Measurements from ENCODE around the gene GLO1.
"Not testable (repeated sequence)": the region's sequence is repeated elsewhere in the genome, so short reads cannot be mapped to it uniquely, and the experiment has no call there.

Gene GLO1

DNA sequence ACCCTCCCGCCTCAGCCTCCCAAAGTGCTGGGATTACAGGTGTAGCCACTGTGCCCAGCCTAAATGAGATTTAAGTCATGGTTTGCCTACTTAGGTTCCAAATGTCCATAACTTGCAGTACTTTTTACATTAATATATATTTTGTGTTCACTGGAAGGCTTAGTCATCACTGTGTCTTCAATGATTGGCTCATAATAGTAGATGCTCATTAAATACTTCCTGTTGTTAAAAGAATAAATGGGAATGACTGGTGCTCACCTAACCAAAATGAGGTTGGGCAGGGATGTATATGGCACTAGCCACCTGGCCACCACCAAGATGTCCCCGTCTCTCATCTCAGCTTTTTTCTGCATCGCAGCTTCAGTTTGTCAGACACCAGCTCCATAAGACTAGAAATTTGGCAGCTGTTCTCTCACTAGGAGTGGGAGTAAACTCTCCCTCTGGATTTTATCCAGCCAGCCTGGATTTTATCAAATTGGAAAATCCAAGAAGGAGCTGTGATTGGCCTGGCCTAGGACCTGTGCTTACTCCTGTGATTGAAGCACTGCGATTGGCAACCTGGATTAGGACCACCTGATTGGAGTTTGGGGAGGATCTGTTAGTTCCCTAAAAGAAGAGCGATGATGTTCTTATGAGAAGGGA lies 1.1 kb upstream of the GLO1 start:
- DNase-seq, result no peak

DNA sequence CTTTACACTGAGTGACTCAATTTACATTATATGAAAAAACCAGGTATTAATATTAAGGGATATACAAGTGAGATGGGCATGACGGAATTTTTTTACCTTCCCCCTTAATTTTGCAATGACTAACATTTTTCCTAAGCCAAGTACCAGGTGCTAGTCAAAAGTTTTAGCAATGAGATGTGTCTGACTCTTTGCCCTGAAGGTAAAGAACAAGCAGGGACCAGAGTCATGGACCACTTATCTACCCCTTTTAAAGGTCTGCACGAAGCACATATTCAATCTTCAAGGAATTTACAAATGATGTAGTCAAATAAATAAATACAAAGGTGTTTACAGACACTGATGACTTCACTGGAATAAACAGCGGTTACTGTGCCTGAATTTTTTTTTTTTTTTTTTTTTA lies 1.4 kb downstream of the GLO1 start:
- no peak for DNase-seq

DNA sequence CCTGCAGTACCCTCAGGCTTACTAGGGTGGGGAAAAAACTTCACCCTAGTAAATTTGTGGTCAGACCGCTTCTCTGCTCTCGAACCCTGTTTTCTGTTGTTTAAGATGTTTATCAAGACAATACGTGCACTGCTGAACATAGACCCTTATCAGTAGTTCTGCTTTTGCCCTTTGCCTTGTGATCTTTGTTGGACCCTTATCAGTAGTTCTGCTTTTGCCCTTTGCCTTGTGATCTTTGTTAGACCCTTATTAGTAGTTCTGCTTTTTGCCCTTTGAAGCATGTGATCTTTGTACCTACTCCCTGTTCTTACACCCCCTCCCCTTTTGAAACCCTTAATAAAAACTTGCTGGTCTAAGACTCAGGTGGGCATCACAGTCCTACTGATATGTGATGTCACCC lies 3.2 kb downstream of the GLO1 start:
- not testable (repeated sequence) for DNase-seq

DNA sequence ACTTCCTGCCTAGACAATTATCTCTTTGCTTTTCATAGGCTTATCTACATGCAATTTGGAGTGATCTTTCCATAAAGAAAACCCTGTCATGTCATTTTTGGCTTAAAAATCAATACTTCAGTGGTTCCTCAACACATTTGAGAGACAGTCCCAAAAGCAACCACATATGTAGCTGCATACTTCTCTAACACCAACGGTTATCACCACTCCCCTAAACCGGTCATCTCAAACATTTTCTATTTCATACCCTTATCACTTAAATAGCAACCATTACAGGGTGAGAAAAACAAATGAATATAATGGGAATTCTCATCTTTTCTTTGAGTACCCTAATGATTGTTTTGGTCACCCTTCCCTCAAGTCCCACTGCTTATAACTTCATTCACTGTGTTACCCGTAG lies 5.1 kb downstream of the GLO1 start:
- DNase-seq, result no peak

DNA sequence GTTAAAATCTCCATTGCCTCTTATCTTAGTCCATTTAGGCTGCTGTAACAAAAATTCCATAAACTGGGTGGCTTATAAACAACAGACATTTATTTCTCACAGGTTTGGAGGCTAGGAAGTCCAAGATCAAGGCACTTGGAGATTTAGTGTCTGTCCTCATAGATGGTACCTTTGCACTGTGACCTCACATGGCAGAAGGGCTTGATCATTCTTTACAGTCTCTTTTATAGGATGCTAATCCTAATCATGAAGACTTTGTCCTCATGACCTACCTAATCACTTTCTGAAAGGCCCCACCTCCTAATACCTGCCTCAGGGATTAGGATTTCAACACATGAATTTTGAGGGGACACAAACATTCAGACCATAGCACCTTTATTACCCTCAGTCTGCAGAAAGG lies 6.6 kb downstream of the GLO1 start:
- DNase-seq, result no peak

DNA sequence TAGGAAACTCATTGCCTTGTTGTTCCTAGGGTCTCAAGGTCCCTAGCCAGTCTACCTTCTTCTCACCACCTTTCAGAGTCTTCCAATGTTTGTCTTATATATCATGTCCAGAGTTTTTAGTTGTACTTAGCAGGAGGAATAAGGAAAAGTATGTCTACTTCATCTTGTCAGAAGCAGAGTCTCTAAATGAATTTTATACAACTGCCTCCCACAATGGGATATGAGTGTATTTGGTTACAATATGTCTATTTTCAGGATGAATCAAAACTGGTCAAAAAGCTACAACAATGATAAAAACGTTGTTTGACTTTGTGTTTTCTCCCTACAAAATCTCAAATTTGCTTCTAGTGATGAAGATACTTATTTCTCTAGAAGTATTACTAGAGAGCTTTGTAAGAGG lies 7.0 kb downstream of the GLO1 start:
- no peak for DNase-seq

DNA sequence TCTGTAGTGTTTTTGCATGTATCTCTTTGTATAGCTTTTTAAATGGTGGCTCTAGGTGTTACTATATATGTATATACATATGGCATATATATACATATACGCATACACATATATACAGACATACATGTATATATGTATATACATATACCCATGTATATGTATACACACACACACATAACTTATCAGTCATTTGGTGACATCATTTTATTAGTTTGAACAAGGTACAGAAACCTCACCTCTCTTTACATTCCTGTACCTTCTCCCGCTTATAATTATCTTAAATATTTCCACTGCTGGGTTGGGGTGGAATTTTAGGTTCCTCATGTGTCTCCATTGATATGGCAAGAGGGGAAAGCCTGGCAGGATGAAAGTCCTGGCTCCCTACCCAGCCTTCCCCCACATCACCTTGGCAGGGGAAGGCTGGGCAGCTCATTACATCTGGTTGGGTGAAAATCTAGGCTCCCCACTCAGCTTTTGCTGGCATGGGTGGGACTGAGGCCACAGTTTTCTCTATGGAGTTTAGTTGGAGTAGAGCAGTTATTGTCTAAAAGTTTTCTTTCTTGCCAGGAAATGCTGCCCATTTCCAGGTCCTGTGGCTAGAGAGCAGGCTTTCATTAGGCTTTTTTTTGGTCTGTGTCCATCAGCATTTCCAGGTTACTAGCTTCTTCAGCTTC lies 7.6 kb downstream of the GLO1 start:
- no peak for DNase-seq

DNA sequence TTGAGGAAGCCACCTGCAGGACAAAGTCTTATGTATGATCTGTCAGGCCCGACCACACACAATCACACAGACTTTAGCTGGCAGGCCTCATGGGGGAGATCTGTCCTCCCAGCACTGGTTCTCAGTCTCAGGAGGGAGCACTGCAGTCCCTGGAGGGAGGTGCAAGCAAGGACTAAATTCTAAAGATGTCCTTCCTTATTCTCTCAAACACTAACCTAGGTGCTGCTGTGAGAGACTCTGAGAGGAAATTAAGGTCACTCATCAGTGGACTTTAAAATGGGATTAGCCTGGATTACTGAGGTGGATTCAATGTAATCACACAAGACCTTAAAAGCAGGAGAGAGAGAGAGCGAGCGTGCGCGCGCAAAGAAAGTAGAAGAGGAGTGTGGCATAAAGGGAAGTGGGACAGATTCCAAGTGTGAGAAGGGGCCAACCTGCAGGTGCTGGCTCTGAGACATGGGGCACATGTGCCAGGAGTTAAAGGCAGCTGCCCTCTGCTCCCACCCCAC lies 14.3 kb downstream of the GLO1 start:
- DNase-seq, result no peak

DNA sequence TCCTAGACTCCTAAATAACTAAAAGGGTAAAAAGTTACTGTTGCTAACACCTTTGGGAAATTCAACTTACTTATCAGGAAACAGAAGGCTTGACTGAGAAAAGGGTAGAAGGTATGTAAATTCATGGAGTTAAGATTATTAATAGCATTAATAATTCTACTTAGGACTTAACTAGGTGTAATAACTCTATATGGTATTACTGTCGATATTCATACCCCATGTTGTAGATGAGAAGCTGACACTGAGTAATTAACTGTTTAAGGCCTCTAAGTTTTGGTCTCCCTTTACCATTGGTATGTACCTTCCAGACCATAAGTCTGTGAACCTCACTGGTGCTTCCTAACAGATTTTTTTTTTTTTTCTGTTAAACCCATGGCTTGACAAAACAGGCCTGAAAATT lies 15.4 kb downstream of the GLO1 start:
- no peak for DNase-seq

DNA sequence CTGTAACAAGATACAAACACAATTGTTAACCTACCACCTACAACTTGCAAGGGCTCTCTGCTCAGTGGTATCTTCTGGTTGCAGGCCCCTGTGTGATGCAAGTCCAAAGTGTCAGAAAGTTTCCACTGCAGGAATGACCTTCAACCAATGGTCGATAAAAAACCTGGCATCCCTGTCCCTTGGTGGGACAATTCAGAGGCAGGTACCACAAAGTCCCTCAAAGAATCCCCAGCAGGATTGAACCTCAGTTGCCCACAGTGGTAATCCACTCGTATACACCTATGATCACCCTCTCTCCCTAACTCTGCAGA lies 15.9 kb downstream of the GLO1 start:
- no peak for DNase-seq

DNA sequence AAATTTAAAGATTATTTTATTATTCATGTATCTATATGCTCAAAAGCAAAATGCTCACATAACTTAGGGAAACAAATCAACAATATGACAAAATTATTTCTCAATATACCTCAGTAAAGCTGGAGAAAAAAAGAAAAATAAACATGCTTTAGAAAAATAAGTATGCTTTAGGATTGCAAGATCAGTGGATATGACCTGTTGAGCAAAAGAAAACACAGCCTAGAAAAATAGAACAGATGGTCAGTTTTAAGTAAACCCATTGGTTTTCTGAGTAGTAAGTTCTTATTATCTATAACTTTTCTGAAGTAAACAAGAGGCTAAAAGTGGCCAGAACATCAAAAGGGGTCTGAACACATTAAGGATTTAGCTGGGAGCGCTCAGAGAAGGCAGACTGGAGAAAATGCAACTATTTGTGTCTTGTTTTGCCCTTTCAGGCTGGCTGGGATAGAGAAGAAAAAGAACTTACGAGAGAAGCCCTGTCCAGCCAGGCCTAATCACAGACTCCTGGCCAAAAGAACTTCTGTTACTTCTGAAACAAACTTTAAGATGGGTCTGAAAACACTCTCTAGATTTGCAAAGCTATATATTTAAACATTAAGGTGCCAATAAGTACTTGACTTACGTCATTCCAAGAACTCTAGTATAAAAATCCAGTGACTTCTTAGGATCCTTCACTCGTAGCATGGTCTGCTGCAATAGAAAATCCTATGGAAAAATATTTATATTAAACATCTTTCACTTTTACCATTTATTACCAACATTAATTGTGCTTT lies 16.5 kb downstream of the GLO1 start:
- no peak for DNase-seq

DNA sequence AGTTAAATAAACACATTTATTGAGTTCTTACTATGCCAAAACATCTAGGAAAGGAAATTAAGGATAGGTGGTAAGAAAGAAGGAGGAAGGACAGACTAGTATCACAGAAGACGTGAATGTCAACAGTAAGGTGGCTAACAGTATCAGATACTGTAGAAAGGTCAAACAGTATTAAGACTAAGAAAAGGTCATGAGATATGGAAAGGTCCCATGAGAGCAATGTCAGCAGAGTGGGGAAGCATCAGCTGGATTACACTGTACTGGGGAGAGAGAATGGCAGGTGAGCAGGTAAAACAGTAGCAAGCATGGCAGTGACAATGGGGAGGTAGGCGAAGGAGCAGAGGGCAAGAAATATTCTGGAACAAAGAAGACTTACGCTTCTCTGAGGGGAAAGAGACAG lies 18.0 kb downstream of the GLO1 start:
- DNase-seq, result no peak

DNA sequence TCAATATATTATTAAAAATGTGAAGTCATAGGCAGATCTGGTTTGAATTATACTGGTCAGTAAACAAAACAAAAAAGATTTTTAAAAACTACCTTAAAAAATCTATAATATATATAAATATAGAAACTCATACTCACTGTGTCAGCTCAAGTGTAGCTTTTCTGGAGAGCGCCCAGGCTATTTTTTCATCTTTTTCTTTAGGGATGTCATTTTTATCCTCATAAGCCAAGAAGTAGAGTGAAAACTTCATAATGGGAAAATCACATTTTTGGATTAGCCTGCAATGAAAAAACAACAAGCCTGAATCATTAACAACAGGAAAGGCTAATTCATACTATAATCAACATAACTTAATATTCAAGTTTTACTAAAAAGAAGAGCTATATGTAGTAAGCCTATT lies 18.7 kb downstream of the GLO1 start:
- no peak for DNase-seq

DNA sequence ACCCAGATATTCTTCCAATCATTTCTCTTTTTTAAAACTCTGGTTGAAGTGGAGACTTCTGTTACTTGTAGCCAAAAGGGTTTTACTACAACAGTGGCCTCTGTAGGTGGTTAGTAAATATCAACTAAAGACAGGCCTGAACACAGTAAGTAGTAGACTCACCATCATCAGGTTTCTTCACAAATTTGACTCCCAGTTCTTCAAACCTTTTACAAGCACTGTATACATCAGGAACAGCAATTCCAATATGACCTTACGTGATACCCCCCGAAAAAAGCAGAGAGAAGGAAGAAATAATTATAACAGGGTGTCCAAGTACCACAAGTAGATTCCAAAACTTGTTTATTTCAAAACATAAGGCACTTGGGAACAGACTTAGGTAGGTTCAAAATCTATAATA lies 21.1 kb downstream of the GLO1 start:
- DNase-seq, result no peak

DNA sequence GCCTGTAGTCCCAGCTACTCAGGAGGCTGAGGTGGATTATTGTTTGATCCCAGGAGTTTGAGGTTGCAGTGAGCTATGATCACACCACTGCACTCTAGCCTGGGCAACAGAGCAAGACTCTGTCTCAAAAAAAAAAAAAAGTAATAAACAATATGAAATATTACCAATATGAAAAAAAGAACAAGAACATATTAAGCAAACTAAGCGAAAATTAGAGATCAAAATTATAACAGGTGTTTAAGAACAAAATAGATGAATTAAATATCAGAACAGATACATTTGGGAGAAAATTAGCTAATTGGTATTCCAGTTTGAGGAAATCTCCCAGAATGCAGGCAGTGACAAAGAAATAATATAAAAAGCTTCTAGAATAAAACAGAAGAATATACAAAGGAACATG lies 23.3 kb downstream of the GLO1 start:
- no peak for DNase-seq

DNA sequence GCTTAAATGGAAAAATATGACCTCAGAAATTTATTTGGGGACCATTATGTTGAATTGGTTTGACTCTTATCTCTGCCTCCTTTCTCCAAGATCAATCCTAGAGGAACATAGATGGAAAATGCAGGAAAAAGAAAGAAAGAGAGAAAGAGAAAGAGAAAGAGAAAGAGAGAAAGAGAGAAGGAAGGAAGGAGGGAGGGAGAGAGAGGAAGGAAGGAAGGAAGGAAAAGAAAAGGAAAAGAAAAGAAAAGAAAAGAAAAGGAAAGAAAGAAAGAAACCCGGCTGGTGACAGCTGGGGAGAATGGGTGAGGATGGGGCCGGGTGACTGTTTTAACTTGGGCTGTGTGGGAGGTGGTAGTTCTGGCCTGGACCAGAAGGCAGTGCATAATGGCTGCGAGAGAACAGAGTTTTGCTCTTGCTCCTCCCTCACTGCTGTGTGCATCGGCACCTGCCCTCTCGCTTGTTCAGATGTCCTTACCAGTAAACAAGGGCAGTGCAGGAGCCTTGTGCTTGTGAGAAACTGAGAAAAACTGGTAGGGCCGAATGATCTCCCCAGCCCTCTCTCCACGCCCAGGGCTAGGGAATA lies 24.7 kb downstream of the GLO1 start:
- no peak for DNase-seq

DNA sequence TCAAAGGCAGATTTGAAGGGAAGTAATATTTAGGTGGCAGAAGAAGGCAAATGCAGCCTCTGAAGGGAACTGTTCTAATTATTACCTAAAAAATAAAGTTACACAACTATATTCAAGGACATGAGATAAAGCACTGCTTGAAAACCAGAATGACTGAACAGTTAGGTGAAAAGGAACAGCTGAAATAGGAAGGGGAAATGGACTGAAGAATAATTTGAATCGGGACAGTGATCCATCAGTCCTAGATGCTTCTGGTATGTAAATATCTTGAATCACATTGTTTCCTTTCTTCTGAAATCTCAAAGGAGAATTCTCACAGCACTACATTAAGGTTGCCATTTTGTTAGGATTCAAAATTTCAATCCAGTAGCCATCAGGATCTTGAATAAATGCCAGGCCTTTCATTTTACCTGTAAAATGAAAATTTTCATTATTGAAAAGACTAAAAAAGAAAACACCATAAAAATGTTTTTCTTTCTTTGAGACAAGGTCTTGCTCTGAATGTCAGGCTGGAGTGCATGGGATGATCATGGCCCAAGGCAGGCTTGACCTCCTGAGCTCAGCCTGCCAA lies 25.9 kb downstream of the GLO1 start:
- no peak for DNase-seq

DNA sequence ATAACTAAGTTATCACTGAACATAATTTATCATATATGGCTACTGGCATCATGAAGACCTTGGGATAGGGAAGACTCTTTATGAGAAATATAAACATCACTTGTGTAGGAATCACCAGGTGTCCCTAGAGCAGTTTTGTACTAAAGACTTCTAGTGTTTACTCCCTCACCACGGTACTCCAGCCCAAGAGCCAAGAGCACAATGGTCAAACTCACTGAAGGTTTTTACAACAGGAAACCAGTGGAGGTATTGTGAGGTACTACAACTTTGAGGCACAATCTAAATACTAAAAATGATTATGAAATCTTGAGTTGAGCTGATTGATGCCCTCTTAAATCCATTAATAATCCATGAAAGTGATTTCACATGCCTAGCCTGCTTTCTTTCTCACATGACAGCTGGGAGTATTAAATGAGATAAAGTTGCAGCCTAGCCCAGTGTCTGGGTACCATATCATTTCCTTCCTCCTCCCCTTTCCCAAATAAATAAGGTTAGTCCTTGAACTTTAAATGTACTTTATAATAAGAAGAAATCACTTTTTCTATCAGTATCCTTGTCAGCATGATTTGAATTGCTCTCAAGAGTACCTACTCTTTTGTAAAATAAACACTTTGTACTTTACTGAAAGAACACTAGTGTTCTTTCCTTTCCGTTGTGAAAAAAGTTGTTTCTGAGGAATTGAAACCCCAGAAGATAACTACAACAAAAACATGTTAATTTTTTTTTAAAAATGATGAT lies 26.5 kb downstream of the GLO1 start:
- DNase-seq, result no peak

DNA sequence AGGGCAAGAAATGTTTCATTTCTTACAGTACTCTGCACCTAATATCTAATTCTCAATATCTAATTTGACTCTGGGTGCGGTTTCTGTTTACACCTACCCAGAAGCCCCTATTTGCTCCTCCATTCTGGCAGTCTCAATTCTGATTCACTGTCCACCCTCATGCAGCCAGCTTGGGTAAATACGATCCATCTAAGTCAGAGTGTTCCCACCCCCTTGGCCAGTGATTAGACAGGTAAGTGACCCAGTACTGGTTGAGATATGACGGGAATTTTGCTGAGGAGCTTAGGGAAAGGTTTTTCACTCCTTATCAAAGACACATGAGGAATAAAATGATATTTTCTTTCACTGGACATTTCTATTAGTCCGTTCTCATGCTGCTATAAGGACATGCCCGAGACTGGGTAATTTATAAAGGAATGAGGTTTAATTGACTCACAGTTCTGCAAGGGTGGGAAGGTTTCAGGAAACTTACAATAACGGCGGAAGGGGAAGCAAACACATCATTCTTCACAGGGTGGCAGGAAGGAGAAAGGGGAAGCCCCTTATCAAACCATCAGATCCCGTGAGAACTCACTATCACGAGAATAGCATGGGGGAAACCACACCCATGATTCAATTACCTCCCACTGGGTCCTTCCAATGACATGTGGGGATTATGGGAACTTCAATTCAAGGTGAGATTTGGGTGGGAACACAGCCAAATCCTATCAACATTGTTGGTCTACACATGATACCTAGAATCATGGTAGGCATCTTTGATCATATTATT lies 29.4 kb downstream of the GLO1 start:
- no peak for DNase-seq

DNA sequence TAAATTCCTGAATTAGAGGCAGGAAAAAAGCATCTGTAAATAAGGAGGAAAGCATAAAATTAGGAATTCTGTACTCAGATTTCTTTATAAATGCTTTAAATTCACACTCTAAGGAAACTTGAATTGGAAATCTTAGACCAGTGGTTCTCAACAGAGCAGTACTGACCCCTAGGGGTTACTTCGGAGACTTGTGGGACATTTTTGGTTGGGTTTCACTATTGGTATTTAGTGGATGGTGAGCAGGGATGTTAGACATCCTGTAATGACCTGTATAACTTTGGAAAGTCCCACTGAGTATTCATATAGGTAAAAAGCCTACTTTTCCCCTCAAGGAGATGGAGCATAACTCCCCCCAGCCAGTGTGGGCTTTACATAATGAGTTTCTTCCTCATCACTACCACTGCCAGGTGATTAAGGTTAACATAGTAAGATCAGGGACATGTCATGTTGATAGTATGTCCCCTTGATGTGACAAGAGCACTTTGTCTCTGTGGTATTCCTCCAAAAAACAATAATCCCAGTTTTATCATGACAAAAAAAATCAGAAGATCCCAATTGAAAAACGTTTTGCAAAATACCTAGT lies 31.0 kb downstream of the GLO1 start:
- peak; percentile 9 for DNase-seq

DNA sequence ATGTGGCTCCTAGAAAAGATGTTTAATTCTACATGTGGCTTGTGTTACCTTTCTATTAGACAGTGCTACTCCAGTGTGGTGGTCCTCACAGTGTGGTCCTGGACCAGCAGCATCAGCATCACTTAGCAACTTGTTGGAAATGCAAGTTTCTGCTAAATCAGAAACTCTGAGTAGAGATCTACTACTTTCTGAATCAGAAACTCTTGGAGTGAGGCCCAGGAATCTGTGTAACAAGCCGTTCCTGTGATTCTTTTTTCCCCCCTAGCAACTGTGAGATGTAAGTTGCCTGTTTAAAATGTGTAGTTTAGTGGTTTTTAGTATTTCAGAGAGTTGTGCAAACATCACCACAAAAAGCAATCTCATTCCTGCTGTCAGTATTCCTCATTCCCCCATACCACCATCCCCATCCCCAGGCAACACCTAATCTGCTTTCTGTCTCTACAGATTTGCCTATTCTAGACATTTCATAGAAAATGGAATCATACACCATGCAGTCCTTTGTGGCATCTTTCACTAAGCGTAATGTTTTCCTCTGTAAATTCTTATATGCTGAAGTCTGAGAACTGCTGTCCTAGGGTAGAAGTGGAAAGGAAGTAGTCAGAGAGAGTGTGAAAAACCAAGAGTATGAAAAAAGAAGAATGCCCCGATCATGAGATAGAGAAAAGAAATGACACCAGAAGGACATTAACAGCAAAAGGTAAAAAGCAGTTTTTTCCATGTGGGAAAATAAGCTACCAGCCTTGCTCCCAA lies 44.4 kb downstream of the GLO1 start:
- no peak for DNase-seq
